H7 (cell line): ENCODE measurements around the gene POT1. TPM values are rescaled to one million over a fixed set of nuclear protein-coding genes. Genes with fewer than 3 reads are reported as not detected.
A peak's percentile ranks its signal among the peaks of the same experiment; 100 is the strongest.

Experiments
- DNase-seq: peaks from one replicate; pipeline ENCODE4 v3.0.0; 2012
- H3K27me3 ChIP-seq: 2 replicates; pipeline ENCODE4 v1.6.0; 2011; ENCODE audit warnings: mild to moderate bottlenecking, low read length; ENCODE audit not compliant: control insufficient read depth, insufficient read depth
- H3K36me3 ChIP-seq: replicated peaks from 2 replicates; pipeline ENCODE4 v1.5.1; 2011; ENCODE audit warnings: low read length; ENCODE audit not compliant: control insufficient read depth, insufficient read depth
- H3K4me3 ChIP-seq: 2 replicates; pipeline ENCODE4 v1.5.1; 2011; ENCODE audit warnings: low read depth, mild to moderate bottlenecking, control low read depth, low read length, moderate library complexity; ENCODE audit not compliant: insufficient read depth
- total RNA-seq: library from RNA; depleted of rRNA; stranded (reverse); fragments of >200 nt; shearing (Covaris generic); gene quantifications from 2 replicates; pipeline ENCODE4 v1.2.3, GENCODE V29; 2014

The POT1 gene
- total RNA-seq, 1 experiment from 2014 or later: 36.2 TPM

DNA sequence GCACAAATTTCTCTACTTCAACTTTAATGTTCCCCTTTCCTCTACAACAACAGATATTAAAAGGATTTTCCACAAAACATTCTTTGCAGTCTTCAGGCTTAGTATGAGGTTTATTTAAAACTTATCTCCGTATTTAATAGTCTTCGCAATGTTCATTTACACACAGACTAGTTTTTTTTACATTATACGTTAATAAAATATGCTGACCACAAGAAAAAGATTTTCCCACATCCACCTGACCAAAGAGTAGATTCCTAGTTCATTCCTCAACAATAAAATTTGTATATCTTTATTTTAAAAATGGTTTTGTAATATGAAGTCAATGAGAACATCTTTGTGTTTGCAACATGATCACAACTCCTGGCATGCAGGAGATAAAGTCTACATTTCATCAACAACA lies 42.4 kb downstream of the POT1 start:
- no peaks in the 10 kb centered on the region for H3K36me3 ChIP-seq
- no peaks in the 10 kb centered on the region for H3K27me3 ChIP-seq
- no peak for DNase-seq
- no peak overlapping the region for H3K4me3 ChIP-seq

- no peak for DNase-seq
- H3K27me3 ChIP-seq: no peaks in the 10 kb centered on the region
- no peaks in the 10 kb centered on the region for H3K36me3 ChIP-seq
- no peak overlapping the region for H3K4me3 ChIP-seq
Measured at GRCh38 chr7:124881981-124882380, 47.6 kb downstream of the POT1 start.

GRCh38 chr7:124879771-124880170 lies 49.9 kb downstream of the POT1 start:
- Histone ChIP-seq H3K27me3 (no peaks in the 10 kb centered on the region), H3K4me3 (no peak overlapping the region), H3K36me3 (no peaks in the 10 kb centered on the region)
- no peak for DNase-seq

GRCh38 chr7:124879103-124879502 lies 50.5 kb downstream of the POT1 start:
- DNase-seq: no peak
- Histone ChIP-seq H3K36me3 (no peaks in the 10 kb centered on the region), H3K4me3 (no peak overlapping the region), H3K27me3 (no peaks in the 10 kb centered on the region)

- Histone ChIP-seq H3K27me3 (no peaks in the 10 kb centered on the region), H3K4me3 (no peak overlapping the region), H3K36me3 (no peaks in the 10 kb centered on the region)
- no peak for DNase-seq
Measured at GRCh38 chr7:124874644-124875163, 54.9 kb downstream of the POT1 start.

DNA sequence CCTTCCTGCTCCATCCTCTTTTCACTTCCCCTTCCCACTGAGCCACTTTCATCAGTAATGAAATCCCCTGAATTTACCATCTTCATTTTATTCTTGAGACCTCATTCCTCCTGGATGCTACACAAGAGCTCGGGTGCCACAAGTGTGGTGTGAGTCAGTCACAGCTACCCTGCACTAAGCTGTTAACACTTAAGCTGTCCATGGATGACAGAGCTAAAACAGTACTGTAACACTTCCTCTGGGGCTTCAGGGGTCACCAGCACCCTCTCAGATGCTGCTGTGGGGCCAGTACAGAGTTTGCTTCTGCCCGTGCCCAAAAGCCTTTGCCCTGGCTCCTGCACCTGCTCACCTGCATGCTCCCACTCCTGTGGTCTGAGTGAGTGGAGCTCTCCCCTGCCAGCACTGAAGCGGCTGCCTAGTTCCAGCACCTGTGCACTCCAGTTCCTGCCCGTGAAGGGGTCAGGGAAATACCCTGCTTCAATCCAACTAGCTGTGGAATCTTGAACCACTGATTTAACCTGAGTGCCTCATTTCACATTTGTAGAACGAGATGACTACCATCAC lies 71.9 kb downstream of the POT1 start:
- DNase-seq: no peak
- H3K27me3 ChIP-seq: no peaks in the 10 kb centered on the region
- no peaks in the 10 kb centered on the region for H3K36me3 ChIP-seq
- H3K4me3 ChIP-seq: no peak overlapping the region

GRCh38 chr7:124856299-124856888 lies 73.2 kb downstream of the POT1 start:
- DNase-seq: peak; percentile 7
- Histone ChIP-seq H3K27me3 (no peaks in the 10 kb centered on the region), H3K4me3 (no peak overlapping the region), H3K36me3 (no peaks in the 10 kb centered on the region)

DNA sequence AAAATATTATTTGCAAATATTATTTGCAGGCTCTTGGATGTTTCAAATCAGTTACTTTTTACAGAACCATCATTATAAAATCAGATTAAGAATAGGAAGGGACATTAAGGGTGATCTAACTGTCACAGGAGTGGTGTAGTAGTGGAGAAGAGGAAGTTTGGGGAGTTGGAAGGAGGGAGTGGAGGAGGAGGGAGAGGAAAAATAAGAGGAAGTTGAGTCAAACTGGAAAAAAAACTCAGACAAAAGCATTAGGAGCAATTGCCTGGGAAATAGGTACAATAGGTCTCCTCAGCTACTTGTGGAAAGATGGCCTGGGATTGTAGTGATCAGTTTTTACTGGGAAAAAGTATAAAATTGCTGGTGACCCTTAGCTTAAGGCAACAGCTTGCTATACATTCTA lies 86.3 kb downstream of the POT1 start:
- Histone ChIP-seq H3K27me3 (no peaks in the 10 kb centered on the region), H3K4me3 (no peak overlapping the region), H3K36me3 (no peaks in the 10 kb centered on the region; the same call in 1 of the 2 replicates)
- DNase-seq: no peak

GRCh38 chr7:124840435-124840834 lies 89.2 kb downstream of the POT1 start:
- Histone ChIP-seq H3K27me3 (no peaks in the 10 kb centered on the region), H3K36me3 (no peaks in the 10 kb centered on the region; the same call in 1 of the 2 replicates), H3K4me3 (no peak overlapping the region)
- peak; percentile 7 for DNase-seq

GRCh38 chr7:124839687-124840086 lies 89.9 kb downstream of the POT1 start:
- no peaks in the 10 kb centered on the region for H3K27me3 ChIP-seq
- no peak overlapping the region for H3K4me3 ChIP-seq
- DNase-seq: no peak
- no peaks in the 10 kb centered on the region; the same call in none of the 2 replicates for H3K36me3 ChIP-seq

DNA sequence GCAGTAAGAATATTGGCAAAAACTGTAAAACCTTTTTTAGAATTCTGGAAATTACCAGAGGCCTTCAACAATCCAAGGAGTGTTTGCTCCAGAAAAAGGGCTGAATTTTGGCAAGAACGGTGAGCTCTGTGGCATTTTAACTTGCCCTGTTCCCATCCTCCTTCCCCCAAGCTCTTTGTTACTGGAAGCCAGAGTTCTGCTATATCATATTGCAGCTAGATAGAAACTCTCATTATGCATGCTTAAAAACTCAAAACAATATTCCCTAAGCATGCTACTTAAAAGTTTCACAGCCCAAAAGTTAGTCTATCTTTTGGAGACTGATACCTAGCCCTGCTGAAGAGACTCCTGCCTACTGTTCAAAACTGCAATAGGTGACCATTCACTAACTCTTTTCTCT lies 93.5 kb downstream of the POT1 start:
- no peak overlapping the region for H3K4me3 ChIP-seq
- DNase-seq: no peak
- no peaks in the 10 kb centered on the region for H3K27me3 ChIP-seq
- no peaks in the 10 kb centered on the region; the same call in none of the 2 replicates for H3K36me3 ChIP-seq

DNA sequence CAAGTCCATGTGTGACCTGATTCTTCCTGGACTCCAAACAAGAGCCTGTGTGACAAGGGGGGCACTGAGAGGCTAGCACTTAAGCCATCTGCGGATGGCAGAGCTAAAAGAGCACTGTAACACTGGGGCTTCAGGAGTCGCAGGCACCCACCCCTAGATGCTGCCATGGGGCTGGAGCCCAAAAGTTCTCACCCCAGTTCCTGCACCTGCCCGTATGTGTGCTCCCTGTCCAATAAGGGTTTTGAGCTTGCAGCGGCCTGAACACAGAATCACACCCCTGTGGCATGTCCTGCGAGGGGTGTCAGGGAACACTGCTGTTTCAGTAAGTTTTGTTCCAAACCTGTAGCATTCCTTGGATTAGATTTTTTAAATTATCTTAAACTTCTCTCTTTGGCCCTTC lies 110.8 kb downstream of the POT1 start:
- Histone ChIP-seq H3K36me3 (no peaks in the 10 kb centered on the region), H3K4me3 (no peak overlapping the region), H3K27me3 (no peaks in the 10 kb centered on the region)
- no peak for DNase-seq

GRCh38 chr7:124813994-124814798 lies 115.4 kb downstream of the POT1 start:
- no peak for DNase-seq
- H3K27me3 ChIP-seq: no peaks in the 10 kb centered on the region
- no peaks in the 10 kb centered on the region for H3K36me3 ChIP-seq
- no peak overlapping the region for H3K4me3 ChIP-seq

- DNase-seq: no peak
- no peak overlapping the region for H3K4me3 ChIP-seq
- H3K36me3 ChIP-seq: no peaks in the 10 kb centered on the region
- H3K27me3 ChIP-seq: no peaks in the 10 kb centered on the region
Measured at GRCh38 chr7:124812764-124813163, 116.9 kb downstream of the POT1 start.

DNA sequence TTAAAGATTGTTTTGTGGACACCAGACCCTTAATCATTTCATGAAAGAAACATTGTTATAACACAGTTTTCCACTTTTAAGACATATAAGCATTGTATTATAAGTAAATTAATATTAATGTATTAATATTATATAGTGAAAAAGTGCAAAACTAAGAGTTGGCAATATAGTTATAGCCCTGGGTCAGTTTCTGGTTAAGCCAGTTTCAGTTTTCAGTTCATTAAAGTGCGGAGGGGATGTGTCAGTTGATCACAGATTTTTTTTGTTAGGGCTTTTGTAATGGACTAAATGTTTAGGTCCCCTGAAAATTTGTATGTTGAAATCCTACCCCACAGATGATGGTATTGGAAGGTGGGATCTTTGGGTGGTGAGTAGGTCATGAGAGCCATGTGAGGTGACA lies 118.3 kb downstream of the POT1 start:
- DNase-seq: no peak
- Histone ChIP-seq H3K36me3 (no peaks in the 10 kb centered on the region), H3K4me3 (no peak overlapping the region), H3K27me3 (no peaks in the 10 kb centered on the region)
